CD14-positive monocyte (primary cell): ENCODE measurements around the gene NXNL2. TPM values are rescaled to one million over a fixed set of nuclear protein-coding genes. Genes with fewer than 3 reads are reported as not detected.

Source experiments
- DNase-seq, 3 donors: peaks; one replicate each; pipeline ENCODE4 v3.0.0-alpha.2; 2011 to 2022
- H2AFZ ChIP-seq: 2 replicates; pipeline ENCODE4 v1.6.0; 2012; ENCODE audit warnings: mild to moderate bottlenecking, low read depth, low read length, inconsistent platforms; ENCODE audit not compliant: insufficient read depth, poor library complexity, severe bottlenecking
- H3K27ac ChIP-seq, 2 donors: 1 replicate in 1 of 2; 2 replicates in 1 of 2; pipeline ENCODE4 v1.5.1; 2012 to 2013; ENCODE audit warnings: low read length in 2 of 2, control low read depth in 1 of 2, inconsistent platforms in 1 of 2, low read depth in 1 of 2, mild to moderate bottlenecking in 1 of 2
- H3K27me3 ChIP-seq, 2 donors: one replicate each; pipeline versions ENCODE4 v1.6.0 to v1.6.1; 2011 to 2013; ENCODE audit warnings: low read length in 2 of 2; ENCODE audit not compliant: control insufficient read depth in 2 of 2, insufficient read depth in 2 of 2
- H3K36me3 ChIP-seq, 2 donors: replicated peaks in 1 of 2; 1 replicate in 1 of 2; 2 replicates in 1 of 2; pipeline versions ENCODE4 v1.5.1 to v1.6.1; 2012 to 2013; ENCODE audit warnings: low read length in 2 of 2, control low read depth in 1 of 2, inconsistent platforms in 1 of 2, mild to moderate bottlenecking in 1 of 2; ENCODE audit not compliant: insufficient read depth in 2 of 2, control insufficient read depth in 1 of 2
- H3K4me1 ChIP-seq, 2 donors: 1 replicate in 1 of 2; 2 replicates in 1 of 2; pipeline versions ENCODE4 v1.5.1 to v1.6.1; 2012 to 2013; ENCODE audit warnings: low read length in 2 of 2, control low read depth in 1 of 2, inconsistent platforms in 1 of 2, mild to moderate bottlenecking in 1 of 2, moderate library complexity in 1 of 2; ENCODE audit not compliant: insufficient read depth in 2 of 2, control insufficient read depth in 1 of 2
- H3K4me2 ChIP-seq: replicated peaks from 2 replicates; pipeline ENCODE3; 2012; ENCODE audit warnings: low read length, moderate library complexity, mild to moderate bottlenecking; ENCODE audit not compliant: poor library complexity, severe bottlenecking; ENCODE audit errors: extremely low read depth
- H3K4me3 ChIP-seq, 3 experiments: fragments of 200-600 bp in 1 of 3; sonication (generic) in 1 of 3; replicated peaks in 1 of 3; 1 replicate in 2 of 3; 2 replicates in 1 of 3; pipeline ENCODE4 v1.5.1; 2011 to 2013; ENCODE audit warnings: low read length in 3 of 3, mild to moderate bottlenecking in 3 of 3, control low read depth in 2 of 3, low read depth in 2 of 3, inconsistent platforms in 1 of 3, moderate library complexity in 1 of 3
- H3K79me2 ChIP-seq: 2 replicates; pipeline ENCODE4 v1.6.0; 2012; ENCODE audit warnings: mild to moderate bottlenecking, control low read depth, inconsistent platforms, low read length, moderate library complexity; ENCODE audit not compliant: insufficient read depth
- H3K9ac ChIP-seq: 2 replicates; pipeline ENCODE4 v1.6.0; 2017; ENCODE audit warnings: low read length, mild to moderate bottlenecking; ENCODE audit not compliant: insufficient read depth, poor library complexity, severe bottlenecking
- H3K9me3 ChIP-seq, 2 donors: replicated peaks in 1 of 2; 1 replicate in 1 of 2; 2 replicates in 1 of 2; pipeline versions ENCODE4 v1.5.1 to v1.6.1; 2012 to 2013; ENCODE audit warnings: low read length in 2 of 2, control low read depth in 1 of 2; ENCODE audit not compliant: control insufficient read depth in 1 of 2, insufficient read depth in 1 of 2
- H4K20me1 ChIP-seq: 2 replicates; pipeline ENCODE4 v1.6.0; 2012; ENCODE audit warnings: mild to moderate bottlenecking, low read length, control low read depth, moderate library complexity; ENCODE audit not compliant: insufficient read depth
- H3K27ac Mint-ChIP-seq, 7 donors: one replicate each; pipeline ENCODE4 v1.8.0; 2020; ENCODE audit warnings: mild to moderate bottlenecking in 7 of 7, mixed read lengths in 7 of 7, moderate library complexity in 6 of 7, inconsistent platforms in 2 of 7
- H3K27me3 Mint-ChIP-seq, 3 donors: one replicate each; pipeline ENCODE4 v1.8.0; 2021 to 2022; ENCODE audit warnings: low read depth in 3 of 3, mild to moderate bottlenecking in 3 of 3, mixed read lengths in 3 of 3, moderate library complexity in 3 of 3, inconsistent platforms in 1 of 3
- H3K36me3 Mint-ChIP-seq, 2 donors: one replicate each; pipeline ENCODE4 v1.8.0; 2020; ENCODE audit warnings: mixed read lengths in 2 of 2, inconsistent platforms in 1 of 2, mild to moderate bottlenecking in 1 of 2
- H3K4me1 Mint-ChIP-seq: one replicate; pipeline ENCODE4 v1.8.0; 2020; ENCODE audit warnings: mild to moderate bottlenecking, mixed read lengths
- H3K4me3 Mint-ChIP-seq, 2 donors: one replicate each; pipeline ENCODE4 v1.8.0; 2020; ENCODE audit warnings: mild to moderate bottlenecking in 2 of 2, mixed read lengths in 2 of 2, moderate library complexity in 1 of 2
- H3K9me3 Mint-ChIP-seq, 7 donors: one replicate each; pipeline ENCODE4 v1.8.0; 2020 to 2022; ENCODE audit warnings: mixed read lengths in 7 of 7, mild to moderate bottlenecking in 6 of 7, moderate library complexity in 6 of 7, inconsistent platforms in 2 of 7
- WGBS: methylation state at CpG from one replicate; pipeline ENCODE4 v1.1.5; 2013; ENCODE audit warnings: missing lambda C conversion rate; ENCODE audit not compliant: insufficient coverage; 5-methylcytosine and 5-hydroxymethylcytosine counted together
- intact Hi-C, 2 donors: fragments of 100-400 bp; cut with micrococcal nuclease; formaldehyde crosslinking; loops; one replicate each; pipeline versions ENCODE4 v1.15.0 to v1.15.1; 2023
- polyA plus RNA-seq, 3 donors: library from polyadenylated mRNA; depleted of rRNA in 1 of 3; unstranded in 2 of 3; stranded (reverse) in 1 of 3; fragments of 300-500 nt in 2 of 3; fragments of >200 nt in 1 of 3; fragmentation: Illumina TruSeq in 2 of 3; gene quantifications; 1 replicate in 2 of 3; 2 replicates in 1 of 3; pipeline ENCODE4 v1.2.3, GENCODE V29; 2012 to 2021
- TF ChIP-seq, protein P1 (sequence below): fragments of 200-600 bp; IDR thresholded peaks from one replicate; pipeline ENCODE4 v1.8.0; 2022; ENCODE audit warnings: antibody characterized with exemption, mild to moderate bottlenecking

The NXNL2 gene
- polyA plus RNA-seq, 3 donors = not detected

DNA sequence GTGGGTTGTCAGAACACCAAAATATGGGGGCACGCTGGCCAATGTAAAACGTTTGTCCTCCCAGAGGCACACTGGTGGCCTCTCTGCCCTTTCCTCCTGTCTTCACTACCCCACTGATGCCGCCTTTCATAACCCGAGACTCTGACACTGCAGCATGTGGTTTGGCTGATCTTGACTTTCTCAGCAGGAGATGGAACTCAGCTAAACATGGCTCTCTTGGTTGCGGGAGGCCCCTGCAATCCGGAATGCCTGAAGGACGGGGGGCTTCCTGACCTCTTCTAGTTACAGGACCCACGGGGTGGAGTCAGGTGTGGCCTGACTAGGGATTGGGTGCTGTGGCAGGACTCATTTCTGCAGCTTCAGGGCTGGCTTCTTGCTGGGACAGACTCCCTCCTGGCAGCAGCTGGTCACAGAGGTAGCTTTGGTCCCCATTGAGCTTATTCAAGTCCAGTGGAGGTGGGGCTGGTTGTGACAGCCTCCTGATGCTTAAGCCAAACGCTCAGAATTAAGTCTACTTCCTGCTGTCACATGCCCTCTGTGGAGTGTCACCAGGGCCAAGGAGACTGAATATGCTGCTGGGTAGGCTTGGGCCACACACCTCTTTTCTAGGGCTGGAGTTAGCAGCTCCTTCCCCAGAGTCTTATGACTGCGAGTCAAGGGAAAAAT, 44.2 kb downstream of the NXNL2 start:
- Histone ChIP-seq H2AFZ (peak overlapping the region; percentile 29), H4K20me1 (no peaks in the 10 kb centered on the region), H3K9me3 (no peaks in the 10 kb centered on the region), H3K79me2 (no peaks in the 10 kb centered on the region), H3K4me1 (peaks cover 5 to 9% of the 10 kb centered on the region in 2 donors), H3K4me3 (no peak overlapping the region), H3K4me2 (no peak overlapping the region), H3K36me3 (no peaks in the 10 kb centered on the region), H3K27me3 (no peaks in the 10 kb centered on the region), H3K27ac (no peak overlapping the region), H3K9ac (no peak overlapping the region)
- no peaks in the 10 kb centered on the region for H3K36me3 Mint-ChIP-seq
- TF ChIP-seq, protein P1, sequence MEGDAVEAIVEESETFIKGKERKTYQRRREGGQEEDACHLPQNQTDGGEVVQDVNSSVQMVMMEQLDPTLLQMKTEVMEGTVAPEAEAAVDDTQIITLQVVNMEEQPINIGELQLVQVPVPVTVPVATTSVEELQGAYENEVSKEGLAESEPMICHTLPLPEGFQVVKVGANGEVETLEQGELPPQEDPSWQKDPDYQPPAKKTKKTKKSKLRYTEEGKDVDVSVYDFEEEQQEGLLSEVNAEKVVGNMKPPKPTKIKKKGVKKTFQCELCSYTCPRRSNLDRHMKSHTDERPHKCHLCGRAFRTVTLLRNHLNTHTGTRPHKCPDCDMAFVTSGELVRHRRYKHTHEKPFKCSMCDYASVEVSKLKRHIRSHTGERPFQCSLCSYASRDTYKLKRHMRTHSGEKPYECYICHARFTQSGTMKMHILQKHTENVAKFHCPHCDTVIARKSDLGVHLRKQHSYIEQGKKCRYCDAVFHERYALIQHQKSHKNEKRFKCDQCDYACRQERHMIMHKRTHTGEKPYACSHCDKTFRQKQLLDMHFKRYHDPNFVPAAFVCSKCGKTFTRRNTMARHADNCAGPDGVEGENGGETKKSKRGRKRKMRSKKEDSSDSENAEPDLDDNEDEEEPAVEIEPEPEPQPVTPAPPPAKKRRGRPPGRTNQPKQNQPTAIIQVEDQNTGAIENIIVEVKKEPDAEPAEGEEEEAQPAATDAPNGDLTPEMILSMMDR = no peak
- peaks cover 17% of the 10 kb centered on the region for H3K4me1 Mint-ChIP-seq
- peaks cover 2 to 14% (median 4%) of the 10 kb centered on the region in 3 donors for H3K27me3 Mint-ChIP-seq
- no peak for DNase-seq
- no peak overlapping the region for H3K27ac Mint-ChIP-seq
- H3K4me3 Mint-ChIP-seq = no peak overlapping the region
- intact Hi-C loops = loop anchor here (2.0 kb wide), 1 partner anchor 628 kb away; no protein-coding TSS in a partner anchor
- 86% methylated on average over 9 of the region's 10 CpGs for WGBS
- H3K9me3 Mint-ChIP-seq = no peaks in the 10 kb centered on the region

DNA sequence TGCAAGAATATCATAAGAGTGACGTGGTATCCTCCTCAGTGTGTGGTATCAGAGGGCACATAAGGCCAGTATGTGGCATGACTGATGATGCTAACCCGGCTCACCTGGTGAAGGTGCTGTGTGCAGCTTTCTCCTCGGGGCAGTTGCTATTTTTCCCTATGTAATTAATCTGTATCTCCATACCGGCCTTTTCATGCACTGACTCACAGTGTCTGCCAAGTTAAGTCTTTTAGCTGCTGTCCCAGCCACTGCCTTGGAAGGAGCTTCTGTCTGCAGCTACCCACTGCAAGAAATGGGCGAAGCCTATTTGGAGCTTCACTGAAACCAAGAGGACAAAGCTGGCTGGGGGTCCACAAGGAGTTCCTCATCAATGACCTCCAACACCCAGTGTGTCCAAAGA, 46.0 kb downstream of the NXNL2 start:
- Histone ChIP-seq H3K27me3 (no peaks in the 10 kb centered on the region), H4K20me1 (no peaks in the 10 kb centered on the region), H3K79me2 (no peaks in the 10 kb centered on the region), H3K27ac (no peak overlapping the region), H3K9me3 (peaks cover 0 to 3% of the 10 kb centered on the region in 2 donors), H3K36me3 (no peaks in the 10 kb centered on the region), H2AFZ (no peak overlapping the region), H3K4me1 (peaks cover 10 to 13% of the 10 kb centered on the region in 2 donors), H3K9ac (no peak overlapping the region), H3K4me3 (no peak overlapping the region), H3K4me2 (no peak overlapping the region)
- 87% methylated on average over 3 of the region's 5 CpGs for WGBS
- TF ChIP-seq, protein P1 = no peak
- no peaks in the 10 kb centered on the region for H3K36me3 Mint-ChIP-seq
- no peak overlapping the region for H3K27ac Mint-ChIP-seq
- peaks cover 0 to under 1% (median 0%) of the 10 kb centered on the region in 7 donors for H3K9me3 Mint-ChIP-seq
- no peak for DNase-seq
- H3K27me3 Mint-ChIP-seq = peaks cover 2 to 16% (median 4%) of the 10 kb centered on the region in 3 donors
- peaks cover 18% of the 10 kb centered on the region for H3K4me1 Mint-ChIP-seq
- no peak overlapping the region for H3K4me3 Mint-ChIP-seq
- intact Hi-C loops = no loop called here
